ENCODE data around the gene STEAP1. TPM values are rescaled to one million over a fixed set of nuclear protein-coding genes. Genes with fewer than 3 reads are reported as not detected.
"Not testable (repeated sequence)": the region's sequence is repeated elsewhere in the genome, so short reads cannot be mapped to it uniquely, and the experiment has no call there.

Gene STEAP1
- total and polyA plus RNA-seq, 7 experiments from 2014 or later = 0.46 TPM; not detected in 6

DNA sequence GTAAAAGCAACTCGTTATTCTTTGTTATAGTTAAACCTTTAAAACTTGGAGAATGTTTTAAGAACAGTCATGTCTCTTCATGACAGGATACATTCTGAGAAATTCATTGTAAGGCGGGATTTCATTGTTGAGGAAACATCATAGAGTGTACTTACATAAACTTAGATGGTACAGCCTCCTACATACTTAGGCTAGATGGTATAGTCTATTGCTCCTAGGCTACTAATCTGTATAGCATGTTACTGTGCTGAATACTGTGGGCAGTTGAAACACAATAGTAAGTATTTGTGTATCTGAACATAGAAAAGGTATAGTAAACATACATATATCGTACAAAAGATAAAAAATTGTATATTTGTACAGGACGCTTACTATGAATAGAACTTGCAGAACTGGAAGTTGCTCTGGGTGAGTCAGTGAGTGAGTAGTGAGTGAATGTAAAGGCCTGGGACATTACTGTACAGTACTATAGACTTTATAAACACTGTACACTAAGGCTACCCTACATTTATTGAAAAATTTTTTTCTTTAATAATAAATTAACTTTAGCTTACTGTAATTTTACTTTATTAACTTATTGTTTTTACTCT lies 3.6 kb downstream of the STEAP1 start:
- peaks cover 11 to 34% (median 29%) of the 10 kb centered on the region in 5 donors for H3K27me3 Mint-ChIP-seq
- CTCF ChIA-PET; H3K9me3 Mint-ChIP-seq; ATAC-seq; H3K27ac Mint-ChIP-seq; intact Hi-C loops (cut with micrococcal nuclease); H3K9me3 ChIP-seq (ENCODE audit: control insufficient read depth in 2 of 3, low read length in 3 of 3); H3K27ac ChIP-seq (ENCODE audit: low read depth, low read length); H3K36me3 Mint-ChIP-seq; DNase-seq; H3K4me1 Mint-ChIP-seq; H3K27me3 ChIP-seq (ENCODE audit: control insufficient read depth in 2 of 2, insufficient read depth in 2 of 2, low read length in 2 of 2); H3K4me3 ChIP-seq (ENCODE audit: low read length); H3K4me1 ChIP-seq (ENCODE audit: control insufficient read depth in 2 of 2, insufficient read depth in 2 of 2, low read length in 2 of 2); POLR2A ChIA-PET; H3K36me3 ChIP-seq (ENCODE audit: control insufficient read depth in 2 of 3, insufficient read depth in 3 of 3, low read length in 3 of 3); H3K4me3 Mint-ChIP-seq: not testable (repeated sequence)

DNA sequence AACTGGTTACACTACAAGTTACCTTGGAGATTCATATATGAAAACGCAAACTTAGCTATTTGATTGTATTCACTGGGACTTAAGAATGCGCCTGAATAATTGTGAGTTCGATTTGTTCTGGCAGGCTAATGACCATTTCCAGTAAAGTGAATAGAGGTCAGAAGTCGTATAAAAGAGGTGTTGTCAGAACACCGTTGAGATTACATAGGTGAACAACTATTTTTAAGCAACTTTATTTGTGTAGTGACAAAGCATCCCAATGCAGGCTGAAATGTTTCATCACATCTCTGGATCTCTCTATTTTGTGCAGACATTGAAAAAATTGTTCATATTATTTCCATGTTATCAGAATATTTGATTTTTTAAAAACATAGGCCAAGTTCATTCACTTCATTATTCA lies 9.3 kb downstream of the STEAP1 start:
- Mint-ChIP-seq H3K27ac (no peak overlapping the region), H3K9me3 (peaks cover 0 to 2% (median 0%) of the 10 kb centered on the region in 11 donors), H3K4me3 (no peak overlapping the region), H3K4me1 (no peaks in the 10 kb centered on the region), H3K36me3 (no peaks in the 10 kb centered on the region), H3K27me3 (peaks cover 11 to 31% (median 23%) of the 10 kb centered on the region in 5 donors)
- ChIA-PET POLR2A (no interaction called here), CTCF (no interaction called here)
- no peak overlapping the region for H3K4me3 ChIP-seq (ENCODE audit: low read length)
- DNase-seq = no peak
- H3K27ac ChIP-seq (ENCODE audit: low read depth, low read length) = no peak overlapping the region
- no peaks in the 10 kb centered on the region for H3K27me3 ChIP-seq (ENCODE audit: control insufficient read depth in 2 of 2, insufficient read depth in 2 of 2, low read length in 2 of 2)
- H3K9me3 ChIP-seq (ENCODE audit: control insufficient read depth in 2 of 3, low read length in 3 of 3) = no peaks in the 10 kb centered on the region
- ATAC-seq = no peak
- no peaks in the 10 kb centered on the region for H3K36me3 ChIP-seq (ENCODE audit: control insufficient read depth in 2 of 3, insufficient read depth in 3 of 3, low read length in 3 of 3)
- no peaks in the 10 kb centered on the region for H3K4me1 ChIP-seq (ENCODE audit: control insufficient read depth in 2 of 2, insufficient read depth in 2 of 2, low read length in 2 of 2)
- intact Hi-C loops (cut with micrococcal nuclease) = no loop called here

DNA sequence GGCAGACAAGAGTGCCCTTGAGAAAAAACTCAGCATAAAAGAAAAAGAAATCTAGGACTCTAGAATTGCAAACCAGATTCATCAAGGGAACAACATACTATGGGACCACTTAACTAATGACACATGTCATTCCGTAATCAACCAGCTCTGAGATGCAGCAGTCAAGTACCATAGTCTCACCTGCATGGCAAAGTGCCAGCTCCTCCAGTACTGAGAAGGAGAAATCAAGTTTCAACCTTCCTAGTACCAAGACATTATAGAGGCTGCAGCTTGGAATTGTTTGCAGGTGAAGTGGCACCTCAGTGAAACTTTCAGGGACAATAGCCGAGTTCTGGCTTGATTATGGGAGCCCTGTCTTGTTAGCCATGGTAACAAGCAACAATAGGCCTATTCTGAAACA lies 11.5 kb downstream of the STEAP1 start:
- Histone ChIP-seq H3K4me1 (ENCODE audit: control insufficient read depth in 2 of 2, insufficient read depth in 2 of 2, low read length in 2 of 2) (no peaks in the 10 kb centered on the region), H3K27me3 (ENCODE audit: control insufficient read depth in 2 of 2, insufficient read depth in 2 of 2, low read length in 2 of 2) (no peaks in the 10 kb centered on the region), H3K4me3 (ENCODE audit: low read length) (no peak overlapping the region), H3K27ac (ENCODE audit: low read depth, low read length) (no peak overlapping the region), H3K36me3 (ENCODE audit: control insufficient read depth in 2 of 3, insufficient read depth in 3 of 3, low read length in 3 of 3) (no peaks in the 10 kb centered on the region), H3K9me3 (ENCODE audit: control insufficient read depth in 2 of 3, low read length in 3 of 3) (no peaks in the 10 kb centered on the region)
- intact Hi-C loops (cut with micrococcal nuclease) = loop anchor here in 1 of 2 donors (5.0 kb wide), 1 partner anchor 47 kb away; the partner anchor contains the start of gene STEAP2
- Mint-ChIP-seq H3K36me3 (no peaks in the 10 kb centered on the region), H3K4me1 (no peaks in the 10 kb centered on the region), H3K27me3 (peaks cover 11 to 27% (median 25%) of the 10 kb centered on the region in 5 donors), H3K27ac (no peak overlapping the region), H3K4me3 (no peak overlapping the region), H3K9me3 (peaks cover 0 to 9% (median 0%) of the 10 kb centered on the region in 11 donors)
- ChIA-PET CTCF (interaction anchor here (2.3 kb wide), 1 partner anchor 262 kb away, joined by 5 read pairs; no protein-coding TSS in a partner anchor), POLR2A (no interaction called here)
- no peak for DNase-seq
- ATAC-seq = no peak

DNA sequence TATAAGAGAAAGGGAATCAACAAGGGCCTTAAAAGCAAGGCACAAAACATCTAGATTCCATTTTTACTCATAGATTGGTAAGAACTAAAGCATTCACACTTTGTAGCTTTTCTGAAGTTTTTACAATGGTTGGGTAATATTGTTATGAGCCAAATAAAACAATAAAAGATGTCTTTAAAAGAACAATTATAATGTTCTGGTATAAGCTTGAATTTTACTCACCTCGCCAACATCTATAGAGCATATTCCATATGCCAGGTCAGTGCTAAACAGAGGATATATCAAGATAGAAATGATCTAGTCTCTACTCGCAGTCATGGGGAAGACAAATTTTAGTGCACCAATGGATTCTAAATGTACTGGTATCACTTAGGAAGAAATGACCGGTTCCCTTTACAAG lies 11.9 kb downstream of the STEAP1 start:
- DNase-seq (no peak), ATAC-seq (no peak)
- CTCF ChIA-PET = interaction anchor here (2.3 kb wide), 1 partner anchor 262 kb away, joined by 5 read pairs; no protein-coding TSS in a partner anchor
- Mint-ChIP-seq H3K4me3 (no peak overlapping the region), H3K27ac (no peak overlapping the region), H3K27me3 (peaks cover 11 to 32% (median 23%) of the 10 kb centered on the region in 5 donors), H3K36me3 (no peaks in the 10 kb centered on the region), H3K4me1 (no peaks in the 10 kb centered on the region), H3K9me3 (peaks cover 0 to 13% (median 0%) of the 10 kb centered on the region in 11 donors)
- no peak overlapping the region for H3K27ac ChIP-seq (ENCODE audit: low read depth, low read length)
- POLR2A ChIA-PET = no interaction called here
- no peaks in the 10 kb centered on the region for H3K27me3 ChIP-seq (ENCODE audit: control insufficient read depth in 2 of 2, insufficient read depth in 2 of 2, low read length in 2 of 2)
- H3K36me3 ChIP-seq (ENCODE audit: control insufficient read depth in 2 of 3, insufficient read depth in 3 of 3, low read length in 3 of 3) = no peaks in the 10 kb centered on the region
- intact Hi-C loops (cut with micrococcal nuclease) = loop anchor here in 1 of 2 donors (5.0 kb wide), 1 partner anchor 46 kb away; the partner anchor contains the start of gene STEAP2
- H3K4me3 ChIP-seq (ENCODE audit: low read length) = no peak overlapping the region
- no peaks in the 10 kb centered on the region for H3K9me3 ChIP-seq (ENCODE audit: control insufficient read depth in 2 of 3, low read length in 3 of 3)
- no peaks in the 10 kb centered on the region for H3K4me1 ChIP-seq (ENCODE audit: control insufficient read depth in 2 of 2, insufficient read depth in 2 of 2, low read length in 2 of 2)

DNA sequence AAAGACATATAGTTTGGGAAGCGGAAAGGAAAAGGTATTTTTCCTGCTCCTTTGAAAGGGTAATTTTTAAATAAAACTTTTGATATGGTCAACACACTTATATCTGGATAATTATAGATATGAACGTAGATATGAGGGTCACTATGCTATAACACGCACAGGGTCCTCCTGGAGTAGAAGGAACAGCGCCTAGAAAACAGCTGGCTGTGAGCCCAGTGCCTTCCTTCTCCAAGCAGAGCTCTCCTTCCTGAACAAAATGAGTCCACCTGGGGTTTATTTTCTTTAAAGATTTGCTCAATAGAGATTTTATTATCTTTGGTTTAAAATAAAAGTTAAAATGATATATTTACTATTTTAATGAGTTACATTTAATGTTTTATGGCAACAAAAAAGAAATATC lies 13.1 kb downstream of the STEAP1 start:
- peaks cover 11 to 44% (median 29%) of the 10 kb centered on the region in 5 donors for H3K27me3 Mint-ChIP-seq
- intact Hi-C loops (cut with micrococcal nuclease) = loop anchor here in 1 of 2 donors (5.0 kb wide), 1 partner anchor 45 kb away; the partner anchor contains the start of gene STEAP2
- ATAC-seq (no peak), DNase-seq (no peak)
- H3K9me3 Mint-ChIP-seq = peaks cover 0 to 13% (median 2%) of the 10 kb centered on the region in 11 donors
- POLR2A ChIA-PET = no interaction called here
- no peaks in the 10 kb centered on the region for H3K4me1 Mint-ChIP-seq
- Histone ChIP-seq H3K4me1 (ENCODE audit: control insufficient read depth in 2 of 2, insufficient read depth in 2 of 2, low read length in 2 of 2) (no peaks in the 10 kb centered on the region), H3K4me3 (ENCODE audit: low read length) (no peak overlapping the region), H3K9me3 (ENCODE audit: control insufficient read depth in 2 of 3, low read length in 3 of 3) (no peaks in the 10 kb centered on the region), H3K36me3 (ENCODE audit: control insufficient read depth in 2 of 3, insufficient read depth in 3 of 3, low read length in 3 of 3) (no peaks in the 10 kb centered on the region), H3K27me3 (ENCODE audit: control insufficient read depth in 2 of 2, insufficient read depth in 2 of 2, low read length in 2 of 2) (no peaks in the 10 kb centered on the region), H3K27ac (ENCODE audit: low read depth, low read length) (no peak overlapping the region)
- CTCF ChIA-PET = interaction anchor here (0.5 kb wide), 1 partner anchor 1930 kb away, joined by 3 read pairs; no protein-coding TSS in a partner anchor
- H3K4me3 Mint-ChIP-seq = no peak overlapping the region
- H3K36me3 Mint-ChIP-seq = peaks cover 0 to 4% (median 0%) of the 10 kb centered on the region in 5 donors
- H3K27ac Mint-ChIP-seq = no peak overlapping the region

DNA sequence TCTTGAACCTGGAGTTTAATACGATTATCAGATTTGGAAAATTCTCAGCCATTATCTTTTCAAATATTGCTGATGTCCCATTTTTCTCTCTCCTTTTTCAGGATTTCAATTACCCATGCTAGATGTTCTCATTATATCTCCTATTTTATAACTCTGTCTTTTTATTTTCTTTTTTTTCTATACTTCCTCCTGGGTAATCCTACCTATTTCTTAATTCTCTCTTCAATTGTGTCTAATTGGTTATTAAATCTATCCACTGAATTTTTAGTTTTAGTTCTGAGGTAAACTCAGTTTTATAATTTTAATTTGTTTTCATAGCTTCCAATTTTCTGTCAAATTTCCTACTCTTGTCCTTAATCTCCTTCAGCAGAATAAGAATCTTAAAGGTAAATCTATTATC lies 15.6 kb downstream of the STEAP1 start:
- Mint-ChIP-seq H3K4me3 (no peak overlapping the region), H3K4me1 (peaks cover 0 to 9% (median 0%) of the 10 kb centered on the region in 7 donors), H3K27me3 (peaks cover 3 to 37% (median 21%) of the 10 kb centered on the region in 5 donors), H3K27ac (no peak overlapping the region), H3K36me3 (peaks cover 0 to 4% (median 0%) of the 10 kb centered on the region in 5 donors), H3K9me3 (peaks cover 0 to 13% (median 2%) of the 10 kb centered on the region in 11 donors)
- ATAC-seq (no peak), DNase-seq (no peak)
- no peak overlapping the region for H3K4me3 ChIP-seq (ENCODE audit: low read length)
- intact Hi-C loops (cut with micrococcal nuclease) = loop anchor here in 1 of 2 donors (5.0 kb wide), 1 partner anchor 42 kb away; the partner anchor contains the start of gene STEAP2
- CTCF ChIA-PET = no interaction called here
- no peaks in the 10 kb centered on the region for H3K36me3 ChIP-seq (ENCODE audit: control insufficient read depth in 2 of 3, insufficient read depth in 3 of 3, low read length in 3 of 3)
- no peaks in the 10 kb centered on the region for H3K4me1 ChIP-seq (ENCODE audit: control insufficient read depth in 2 of 2, insufficient read depth in 2 of 2, low read length in 2 of 2)
- no peak overlapping the region for H3K27ac ChIP-seq (ENCODE audit: low read depth, low read length)
- no peaks in the 10 kb centered on the region for H3K27me3 ChIP-seq (ENCODE audit: control insufficient read depth in 2 of 2, insufficient read depth in 2 of 2, low read length in 2 of 2)
- POLR2A ChIA-PET = no interaction called here
- no peaks in the 10 kb centered on the region for H3K9me3 ChIP-seq (ENCODE audit: control insufficient read depth in 2 of 3, low read length in 3 of 3)

DNA sequence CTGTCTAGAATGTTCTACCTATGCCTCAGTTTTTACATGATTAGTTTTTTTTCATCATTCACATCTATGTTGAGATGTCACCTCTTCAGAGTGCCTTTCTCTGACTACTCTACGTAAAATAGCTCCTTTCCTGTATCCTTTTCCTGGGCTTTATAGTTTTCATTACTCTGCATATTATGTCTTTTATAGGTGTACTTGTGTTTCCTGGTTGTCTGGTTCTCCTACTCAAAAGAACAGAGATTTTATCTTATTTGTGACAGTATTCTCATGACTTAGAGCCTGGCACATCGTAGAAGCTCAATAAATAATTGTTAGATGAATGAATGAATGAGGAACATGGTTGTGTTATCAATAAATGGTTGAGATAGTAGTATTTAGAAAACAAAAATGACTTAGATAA lies 17.9 kb downstream of the STEAP1 start:
- DNase-seq = no peak
- peaks cover 0 to 27% (median 21%) of the 10 kb centered on the region in 5 donors for H3K27me3 Mint-ChIP-seq
- CTCF ChIA-PET = no interaction called here

More for the DNA sequence above, 17.9 kb downstream of the STEAP1 start:
- H3K27me3 ChIP-seq (ENCODE audit: control insufficient read depth in 2 of 2, insufficient read depth in 2 of 2, low read length in 2 of 2) = no peaks in the 10 kb centered on the region
- peaks cover 0 to 4% (median 0%) of the 10 kb centered on the region in 5 donors for H3K36me3 Mint-ChIP-seq
- no peak overlapping the region for H3K4me3 ChIP-seq (ENCODE audit: low read length)
- peaks cover 0 to 13% (median 0%) of the 10 kb centered on the region in 11 donors for H3K9me3 Mint-ChIP-seq
- ATAC-seq = no peak
- no peaks in the 10 kb centered on the region for H3K9me3 ChIP-seq (ENCODE audit: control insufficient read depth in 2 of 3, low read length in 3 of 3)
- no peak overlapping the region for H3K27ac Mint-ChIP-seq
- no peaks in the 10 kb centered on the region for H3K4me1 ChIP-seq (ENCODE audit: control insufficient read depth in 2 of 2, insufficient read depth in 2 of 2, low read length in 2 of 2)
- no peaks in the 10 kb centered on the region for H3K36me3 ChIP-seq (ENCODE audit: control insufficient read depth in 2 of 3, insufficient read depth in 3 of 3, low read length in 3 of 3)
- no peak overlapping the region for H3K27ac ChIP-seq (ENCODE audit: low read depth, low read length)
- POLR2A ChIA-PET = no interaction called here
- H3K4me3 Mint-ChIP-seq = no peak overlapping the region
- peaks cover 0 to 9% (median 0%) of the 10 kb centered on the region in 7 donors for H3K4me1 Mint-ChIP-seq
- intact Hi-C loops (cut with micrococcal nuclease) = no loop called here
